Measurements from ENCODE around the gene EPPIN. TPM values are rescaled to one million over a fixed set of nuclear protein-coding genes. Genes with fewer than 3 reads are reported as not detected.
"Not testable (repeated sequence)": the region's sequence is repeated elsewhere in the genome, so short reads cannot be mapped to it uniquely, and the experiment has no call there.

The EPPIN gene
- total RNA-seq, 1 donor from 2014 or later, result not detected

GRCh38 chr20:45575931-45576330 lies 28.7 kb upstream of the EPPIN start:
- H3K4me1 Mint-ChIP-seq (ENCODE audit: low read depth), result no peaks in the 10 kb centered on the region
- H3K27ac Mint-ChIP-seq, result no peak overlapping the region
- intact Hi-C loops (cut with micrococcal nuclease), result no loop called here
- H3K4me3 Mint-ChIP-seq (ENCODE audit: low read depth), result no peak overlapping the region
- H3K27me3 Mint-ChIP-seq (ENCODE audit: low read depth), result peaks cover 22% of the 10 kb centered on the region
- H3K9me3 Mint-ChIP-seq, result no peaks in the 10 kb centered on the region
- DNase-seq (ENCODE audit: low spot score), result no peak
- no peaks in the 10 kb centered on the region for H3K36me3 Mint-ChIP-seq (ENCODE audit: low read depth)

- H3K36me3 Mint-ChIP-seq (ENCODE audit: low read depth); intact Hi-C loops (cut with micrococcal nuclease); DNase-seq (ENCODE audit: low spot score); H3K4me1 Mint-ChIP-seq (ENCODE audit: low read depth); H3K4me3 Mint-ChIP-seq (ENCODE audit: low read depth); H3K27me3 Mint-ChIP-seq (ENCODE audit: low read depth); H3K27ac Mint-ChIP-seq; H3K9me3 Mint-ChIP-seq: not testable (repeated sequence)
Observed at GRCh38 chr20:45569650-45570049, 22.4 kb upstream of the EPPIN start.

GRCh38 chr20:45564760-45565276 lies 17.6 kb upstream of the EPPIN start:
- H3K36me3 Mint-ChIP-seq (ENCODE audit: low read depth), result no peaks in the 10 kb centered on the region
- H3K4me1 Mint-ChIP-seq (ENCODE audit: low read depth), result no peaks in the 10 kb centered on the region
- intact Hi-C loops (cut with micrococcal nuclease), result no loop called here

GRCh38 chr20:45555198-45555597 lies 8.0 kb upstream of the EPPIN start:
- intact Hi-C loops (cut with micrococcal nuclease), result no loop called here
- Mint-ChIP-seq H3K36me3 (ENCODE audit: low read depth) (no peaks in the 10 kb centered on the region), H3K27me3 (ENCODE audit: low read depth) (peaks cover 12% of the 10 kb centered on the region), H3K4me3 (ENCODE audit: low read depth) (no peak overlapping the region), H3K9me3 (no peaks in the 10 kb centered on the region), H3K27ac (no peak overlapping the region), H3K4me1 (ENCODE audit: low read depth) (no peaks in the 10 kb centered on the region)
- DNase-seq (ENCODE audit: low spot score), result no peak

More at GRCh38 chr20:45564760-45565276, 17.6 kb upstream of the EPPIN start:
- no peak for DNase-seq (ENCODE audit: low spot score)
- no peak overlapping the region for H3K4me3 Mint-ChIP-seq (ENCODE audit: low read depth)
- H3K27ac Mint-ChIP-seq, result no peak overlapping the region
- peaks cover 3% of the 10 kb centered on the region for H3K9me3 Mint-ChIP-seq
- peaks cover 13% of the 10 kb centered on the region for H3K27me3 Mint-ChIP-seq (ENCODE audit: low read depth)

- Mint-ChIP-seq H3K27me3 (ENCODE audit: low read depth) (peaks cover 17% of the 10 kb centered on the region), H3K4me3 (ENCODE audit: low read depth) (no peak overlapping the region), H3K9me3 (no peaks in the 10 kb centered on the region), H3K4me1 (ENCODE audit: low read depth) (no peaks in the 10 kb centered on the region), H3K36me3 (ENCODE audit: low read depth) (no peaks in the 10 kb centered on the region), H3K27ac (no peak overlapping the region)
- no peak for DNase-seq (ENCODE audit: low spot score)
- intact Hi-C loops (cut with micrococcal nuclease), result no loop called here
Observed at GRCh38 chr20:45552456-45552855, 5.3 kb upstream of the EPPIN start.

GRCh38 chr20:45550765-45551164 lies 3.6 kb upstream of the EPPIN start:
- no peaks in the 10 kb centered on the region for H3K4me1 Mint-ChIP-seq (ENCODE audit: low read depth)
- no peaks in the 10 kb centered on the region for H3K36me3 Mint-ChIP-seq (ENCODE audit: low read depth)
- H3K27ac Mint-ChIP-seq, result no peak overlapping the region
- peaks cover 17% of the 10 kb centered on the region for H3K27me3 Mint-ChIP-seq (ENCODE audit: low read depth)
- H3K4me3 Mint-ChIP-seq (ENCODE audit: low read depth), result no peak overlapping the region
- DNase-seq (ENCODE audit: low spot score), result no peak
- intact Hi-C loops (cut with micrococcal nuclease), result no loop called here
- no peaks in the 10 kb centered on the region for H3K9me3 Mint-ChIP-seq

GRCh38 chr20:45548410-45548809 lies 1.2 kb upstream of the EPPIN start:
- Mint-ChIP-seq H3K36me3 (ENCODE audit: low read depth) (no peaks in the 10 kb centered on the region), H3K4me3 (ENCODE audit: low read depth) (no peak overlapping the region), H3K27me3 (ENCODE audit: low read depth) (peaks cover 23% of the 10 kb centered on the region), H3K27ac (no peak overlapping the region), H3K9me3 (no peaks in the 10 kb centered on the region), H3K4me1 (ENCODE audit: low read depth) (no peaks in the 10 kb centered on the region)
- DNase-seq (ENCODE audit: low spot score), result no peak
- intact Hi-C loops (cut with micrococcal nuclease), result no loop called here

- Mint-ChIP-seq H3K4me3 (ENCODE audit: low read depth) (no peak overlapping the region), H3K36me3 (ENCODE audit: low read depth) (no peaks in the 10 kb centered on the region), H3K27ac (no peak overlapping the region), H3K9me3 (no peaks in the 10 kb centered on the region), H3K27me3 (ENCODE audit: low read depth) (peaks cover 22% of the 10 kb centered on the region), H3K4me1 (ENCODE audit: low read depth) (no peaks in the 10 kb centered on the region)
- no peak for DNase-seq (ENCODE audit: low spot score)
- intact Hi-C loops (cut with micrococcal nuclease), result loop anchor here (2.0 kb wide), 1 partner anchor 225 kb away; no protein-coding TSS in a partner anchor
Observed at GRCh38 chr20:45545754-45546453, 1.3 kb downstream of the EPPIN start.

- no peaks in the 10 kb centered on the region for H3K9me3 Mint-ChIP-seq
- no peak for DNase-seq (ENCODE audit: low spot score)
- no peaks in the 10 kb centered on the region for H3K36me3 Mint-ChIP-seq (ENCODE audit: low read depth)
- no peaks in the 10 kb centered on the region for H3K4me1 Mint-ChIP-seq (ENCODE audit: low read depth)
- peaks cover 21% of the 10 kb centered on the region for H3K27me3 Mint-ChIP-seq (ENCODE audit: low read depth)
- no peak overlapping the region for H3K27ac Mint-ChIP-seq
- no peak overlapping the region for H3K4me3 Mint-ChIP-seq (ENCODE audit: low read depth)
- intact Hi-C loops (cut with micrococcal nuclease), result no loop called here
Observed at GRCh38 chr20:45545351-45545750, 1.9 kb downstream of the EPPIN start.

- intact Hi-C loops (cut with micrococcal nuclease), result no loop called here
- no peak for DNase-seq (ENCODE audit: low spot score)
- H3K9me3 Mint-ChIP-seq, result no peaks in the 10 kb centered on the region
- H3K4me1 Mint-ChIP-seq (ENCODE audit: low read depth), result no peaks in the 10 kb centered on the region
- no peaks in the 10 kb centered on the region for H3K36me3 Mint-ChIP-seq (ENCODE audit: low read depth)
- no peak within 1 kb of the TSS for H3K27ac Mint-ChIP-seq
- peaks cover 13% of the 10 kb centered on the region for H3K27me3 Mint-ChIP-seq (ENCODE audit: low read depth)
- no peak within 1 kb of the TSS for H3K4me3 Mint-ChIP-seq (ENCODE audit: low read depth)
Observed at GRCh38 chr20:45539382-45539781, 7.8 kb downstream of the EPPIN start, which contains the start of gene WFDC6. Gene WFDC6 (minus strand): TSS chr20:45539482. CDS start chr20:45539407, 75 bp downstream.

GRCh38 chr20:45538209-45538799 lies 8.9 kb downstream of the EPPIN start:
- Mint-ChIP-seq H3K4me1 (ENCODE audit: low read depth) (no peaks in the 10 kb centered on the region), H3K27ac (no peak overlapping the region), H3K27me3 (ENCODE audit: low read depth) (peaks cover 8% of the 10 kb centered on the region), H3K9me3 (no peaks in the 10 kb centered on the region), H3K4me3 (ENCODE audit: low read depth) (no peak overlapping the region), H3K36me3 (ENCODE audit: low read depth) (no peaks in the 10 kb centered on the region)
- intact Hi-C loops (cut with micrococcal nuclease), result no loop called here
- DNase-seq (ENCODE audit: low spot score), result no peak

GRCh38 chr20:45527294-45527693 lies 19.9 kb downstream of the EPPIN start:
- no peaks in the 10 kb centered on the region for H3K4me1 Mint-ChIP-seq (ENCODE audit: low read depth)
- no peak overlapping the region for H3K27ac Mint-ChIP-seq
- intact Hi-C loops (cut with micrococcal nuclease), result no loop called here
- no peak for DNase-seq (ENCODE audit: low spot score)
- H3K36me3 Mint-ChIP-seq (ENCODE audit: low read depth), result no peaks in the 10 kb centered on the region
- no peaks in the 10 kb centered on the region for H3K9me3 Mint-ChIP-seq
- peaks cover 22% of the 10 kb centered on the region for H3K27me3 Mint-ChIP-seq (ENCODE audit: low read depth)
- no peak overlapping the region for H3K4me3 Mint-ChIP-seq (ENCODE audit: low read depth)

- intact Hi-C loops (cut with micrococcal nuclease), result no loop called here
- no peaks in the 10 kb centered on the region for H3K4me1 Mint-ChIP-seq (ENCODE audit: low read depth)
- peaks cover 21% of the 10 kb centered on the region for H3K27me3 Mint-ChIP-seq (ENCODE audit: low read depth)
- no peak overlapping the region for H3K4me3 Mint-ChIP-seq (ENCODE audit: low read depth)
- H3K9me3 Mint-ChIP-seq, result no peaks in the 10 kb centered on the region
- no peak overlapping the region for H3K27ac Mint-ChIP-seq
- no peaks in the 10 kb centered on the region for H3K36me3 Mint-ChIP-seq (ENCODE audit: low read depth)
- DNase-seq (ENCODE audit: low spot score), result no peak
Observed at GRCh38 chr20:45523821-45524220, 23.4 kb downstream of the EPPIN start.

All from activated T-helper 2 cell treated with anti-CD3 and anti-CD28 coated beads, Interferon-gamma antibody, Interleukin-2, Interleukin-4, amounts not matched to agents 10 μg/mL and 5 μg/mL and 100 μg/mL, durations not matched to agents 14 hours and 24 hours and 36 hours (primary cell).